Spleen (tissue), 13 donors: Measurements from ENCODE around the gene EHBP1. TPM values are rescaled to one million over a fixed set of nuclear protein-coding genes. Genes with fewer than 3 reads are reported as not detected.

ENCODE experiments used
- DNase-seq: peaks from one replicate; pipeline ENCODE4 v3.0.0-alpha.2; 2020
- H3K27ac ChIP-seq, 8 donors: fragments of 200-600 bp; sonication (generic) in 7 of 8; 1 replicate in 4 of 8; 2 replicates in 4 of 8; pipeline versions ENCODE4 v1.5.0 to v1.8.0; 2016 to 2021; ENCODE audit warnings: inconsistent platforms in 4 of 8, mild to moderate bottlenecking in 4 of 8, moderate library complexity in 1 of 8
- H3K27me3 ChIP-seq, 7 donors: fragments of 200-600 bp; sonication (generic) in 6 of 7; replicated peaks in 1 of 7; 1 replicate in 4 of 7; 2 replicates in 3 of 7; pipeline versions ENCODE4 v1.5.0 to v1.8.0; 2016 to 2021; ENCODE audit warnings: inconsistent platforms in 3 of 7, mild to moderate bottlenecking in 1 of 7
- H3K36me3 ChIP-seq, 6 donors: fragments of 200-600 bp; sonication (generic) in 5 of 6; 1 replicate in 4 of 6; 2 replicates in 2 of 6; pipeline versions ENCODE4 v1.5.0 to v1.8.0; 2016 to 2021; ENCODE audit warnings: inconsistent platforms in 2 of 6
- H3K4me1 ChIP-seq, 6 donors: fragments of 200-600 bp; sonication (generic) in 5 of 6; 1 replicate in 3 of 6; 2 replicates in 3 of 6; pipeline versions ENCODE4 v1.5.0 to v1.8.0; 2016 to 2021; ENCODE audit warnings: inconsistent platforms in 3 of 6
- H3K4me3 ChIP-seq, 8 donors: fragments of 200-600 bp; sonication (generic) in 7 of 8; 1 replicate in 4 of 8; 2 replicates in 4 of 8; pipeline versions ENCODE4 v1.5.0 to v1.8.0; 2016 to 2021; ENCODE audit warnings: inconsistent platforms in 4 of 8, mild to moderate bottlenecking in 4 of 8, moderate library complexity in 2 of 8
- H3K9me3 ChIP-seq, 8 donors: fragments of 200-600 bp; sonication (generic) in 7 of 8; 1 replicate in 4 of 8; 2 replicates in 4 of 8; pipeline versions ENCODE4 v1.5.0 to v1.8.0; 2016 to 2021; ENCODE audit warnings: inconsistent platforms in 4 of 8
- POLR2A ChIP-seq, 3 donors: fragments of 450-650 bp; IDR thresholded peaks; one replicate each; pipeline ENCODE4 v1.5.1; 2017; ENCODE audit warnings: antibody characterized with exemption in 3 of 3, mild to moderate bottlenecking in 1 of 3
- POLR2AphosphoS5 ChIP-seq, 3 donors: sonication (generic); formaldehyde crosslinking; IDR thresholded peaks; one replicate each; pipeline ENCODE4 v1.5.1; 2017; ENCODE audit warnings: antibody characterized with exemption in 3 of 3
- WGBS, 5 donors: extraction: QIAGEN DNeasy Blood & Tissue Kit in 3 of 5; methylation state at CpG; one replicate each; pipeline versions ENCODE4 v1.1.5 to v1.1.7; 2013 to 2018; 5-methylcytosine and 5-hydroxymethylcytosine counted together
- intact Hi-C: fragments of 100-400 bp; cut with DNase I; formaldehyde crosslinking; loops from one replicate; pipeline ENCODE4 v1.15.0; 2023; ENCODE audit warnings: low total_unique reads
- long read RNA-seq, 2 donors: transcript quantifications; one replicate each; lab custom pipeline, GENCODE V29; 2026
- polyA plus RNA-seq, 3 donors: library from polyadenylated mRNA; stranded (reverse); fragments of 200-250 nt; gene quantifications; one replicate each; pipeline ENCODE4 v1.2.1, GENCODE V29; 2013
- total RNA-seq, 7 donors: library from RNA; depleted of rRNA in 3 of 7; stranded (reverse); fragments of >200 nt in 3 of 7; fragmentation: NEBNext Ultra II Directional in 4 of 7; extraction: Animal tissue kit (Norgen Biotek cat#: 25700) in 4 of 7; gene quantifications; one replicate each; pipeline versions ENCODE4 v1.1.0 to v1.2.1, GENCODE V29; 2016 to 2021
- TF ChIP-seq, protein P1 (sequence below), 11 experiments: fragments of 200-600 bp in 7 of 11; fragments of 450-650 bp in 4 of 11; sonication (generic) in 4 of 11; IDR thresholded peaks in 8 of 11; conservative IDR thresholded peaks in 3 of 11; 1 replicate in 7 of 11; 2 replicates in 4 of 11; pipeline versions ENCODE4 v1.4.0 to v1.8.0; 2016 to 2021; ENCODE audit warnings: antibody characterized with exemption in 11 of 11, inconsistent platforms in 4 of 11, mild to moderate bottlenecking in 1 of 11
- donor health status: healthy with polysubstance abuse.
- donor health status: DM: no; HTN: no; CAD: no; lungs with moderate emphysema.
- donor health status: DM: no; HTN: no; CAD: no.
- donor health status: Bipolar disorder and iron deficiency.
- donor health status: healthy.
- donor health status: DM: no; HTN: no; CAD: no.
- donor health status: DM: yes; HTN: yes; CAD: no.

EHBP1 gene
- total RNA-seq: 10 to 100 TPM; 23.6 to 44.2 (median 34.2) TPM
- 1 to 10 TPM; 5.0 to 8.3 (median 5.3) TPM for polyA plus RNA-seq
- long read RNA-seq, donor 1, partial matches to known transcripts: 0 of 1 reads
- long read RNA-seq, donor 1, other reads (novel, unspliced or antisense): 0 of 1 reads
- long read RNA-seq, donor 2, partial matches to known transcripts: 0 of 1 reads
- long read RNA-seq, donor 2, other reads (novel, unspliced or antisense): 0 of 1 reads

DNA sequence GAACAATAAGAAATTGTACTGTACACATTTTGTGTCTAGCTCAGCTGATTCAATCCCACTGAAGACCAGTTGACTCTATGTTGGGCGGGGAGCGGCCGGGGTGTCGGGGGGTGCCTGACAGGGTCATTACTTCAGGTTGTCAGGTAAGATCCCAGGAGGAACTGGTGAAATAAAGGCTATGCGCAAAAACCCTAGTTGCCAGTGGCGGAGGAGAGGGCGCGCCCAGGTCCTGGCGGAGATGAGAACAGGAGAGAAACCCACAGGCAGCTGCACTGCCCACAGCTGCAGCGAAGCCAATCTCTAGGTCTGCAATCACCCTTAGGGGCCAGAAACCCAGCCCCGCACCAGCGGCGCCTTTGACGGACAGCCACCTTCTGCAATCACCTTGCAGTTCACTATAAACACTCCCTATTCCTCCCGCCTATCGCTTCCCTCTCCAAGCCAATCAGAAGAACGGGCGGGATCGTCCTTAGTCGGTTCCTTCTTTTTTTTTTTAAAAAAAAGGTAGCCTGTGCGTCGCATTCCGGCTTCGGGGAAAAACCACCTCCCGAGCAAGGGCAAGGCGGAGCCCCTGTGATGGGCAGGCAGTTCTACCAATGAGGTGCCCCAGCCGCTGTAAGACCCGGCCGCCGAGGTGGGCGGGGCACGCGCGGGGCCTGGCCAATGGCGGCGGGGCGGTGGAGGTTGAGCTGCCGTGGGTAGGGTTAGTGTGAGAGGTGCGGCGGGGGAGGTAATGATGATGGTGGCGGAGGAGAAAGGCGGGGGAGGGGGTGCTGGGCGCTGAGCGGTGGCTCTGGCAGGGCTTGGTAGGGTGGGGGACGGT is at the start of gene EHBP1:
TSS of gene EHBP1 (plus strand) at position 707 of the 823 bp plus-strand sequence. CDS start 1,479 bp downstream, outside the sequence.
- Histone ChIP-seq H3K9me3 (no peaks in the 10 kb centered on the region), H3K4me1 (peaks cover 0 to 47% (median 28%) of the 10 kb centered on the region in 6 donors), H3K27ac (peak within 1 kb of the TSS; percentile 58 to 92 (median 88)), H3K27me3 (no peaks in the 10 kb centered on the region), H3K4me3 (peak within 1 kb of the TSS; percentile 71 to 96 (median 87)), H3K36me3 (no peaks in the 10 kb centered on the region)
- intact Hi-C loops: loop anchor here (5.0 kb wide), 1 partner anchor 198 kb away; the partner anchor contains the start of gene TMEM17
- WGBS, 5 donors: 0 to 1% (median 1%) methylated on average over 38 to 45 of the region's 45 CpGs
- peak; percentile 90 to 97 (median 92) for TF ChIP-seq POLR2AphosphoS5 (IDR thresholded peaks at IDR 0.05)
- peak in 2 of 3 donors; percentile 50 to 90 for TF ChIP-seq POLR2A (IDR thresholded peaks at IDR 0.05)
- TF ChIP-seq, protein P1, sequence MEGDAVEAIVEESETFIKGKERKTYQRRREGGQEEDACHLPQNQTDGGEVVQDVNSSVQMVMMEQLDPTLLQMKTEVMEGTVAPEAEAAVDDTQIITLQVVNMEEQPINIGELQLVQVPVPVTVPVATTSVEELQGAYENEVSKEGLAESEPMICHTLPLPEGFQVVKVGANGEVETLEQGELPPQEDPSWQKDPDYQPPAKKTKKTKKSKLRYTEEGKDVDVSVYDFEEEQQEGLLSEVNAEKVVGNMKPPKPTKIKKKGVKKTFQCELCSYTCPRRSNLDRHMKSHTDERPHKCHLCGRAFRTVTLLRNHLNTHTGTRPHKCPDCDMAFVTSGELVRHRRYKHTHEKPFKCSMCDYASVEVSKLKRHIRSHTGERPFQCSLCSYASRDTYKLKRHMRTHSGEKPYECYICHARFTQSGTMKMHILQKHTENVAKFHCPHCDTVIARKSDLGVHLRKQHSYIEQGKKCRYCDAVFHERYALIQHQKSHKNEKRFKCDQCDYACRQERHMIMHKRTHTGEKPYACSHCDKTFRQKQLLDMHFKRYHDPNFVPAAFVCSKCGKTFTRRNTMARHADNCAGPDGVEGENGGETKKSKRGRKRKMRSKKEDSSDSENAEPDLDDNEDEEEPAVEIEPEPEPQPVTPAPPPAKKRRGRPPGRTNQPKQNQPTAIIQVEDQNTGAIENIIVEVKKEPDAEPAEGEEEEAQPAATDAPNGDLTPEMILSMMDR (IDR thresholded peaks at IDR 0.05 in 8 of 11, conservative IDR thresholded peaks at IDR 0.05 in 3 of 11): peak in 2 of 11 experiments; percentile 25 to 38
- peak; percentile 99 for DNase-seq

DNA sequence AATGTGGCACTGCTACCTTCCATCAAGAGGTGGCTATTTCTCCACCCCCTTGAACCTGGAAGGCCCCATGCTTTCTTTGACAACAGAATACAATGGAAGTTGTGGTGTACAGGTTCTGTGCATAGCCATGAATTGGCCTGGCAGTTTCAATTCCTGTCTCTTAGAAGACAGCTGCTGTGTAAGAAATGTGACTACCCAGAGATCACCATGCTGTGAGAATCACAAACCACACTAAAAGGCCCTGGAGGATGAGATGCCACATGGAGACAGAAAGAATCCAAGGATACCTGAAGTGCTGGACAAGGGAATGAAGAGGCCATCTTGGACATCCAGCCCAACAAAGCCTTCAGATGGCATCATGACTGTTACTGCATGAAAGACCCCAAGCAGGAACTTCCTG is 47.7 kb upstream of the EHBP1 start:
- H3K4me1 ChIP-seq: peaks cover 0 to 31% (median 15%) of the 10 kb centered on the region in 6 donors
- no peaks in the 10 kb centered on the region for H3K27me3 ChIP-seq
- no peak for DNase-seq
- H3K27ac ChIP-seq: peak overlapping the region in 1 of 8 donors; percentile 41
- no peaks in the 10 kb centered on the region for H3K9me3 ChIP-seq
- intact Hi-C loops: no loop called here
- TF ChIP-seq, protein P1 (IDR thresholded peaks at IDR 0.05 in 8 of 11, conservative IDR thresholded peaks at IDR 0.05 in 3 of 11): no peak
- no peak for TF ChIP-seq POLR2A (IDR thresholded peaks at IDR 0.05)
- TF ChIP-seq POLR2AphosphoS5 (IDR thresholded peaks at IDR 0.05): no peak
- no peaks in the 10 kb centered on the region for H3K36me3 ChIP-seq
- H3K4me3 ChIP-seq: no peak overlapping the region

DNA sequence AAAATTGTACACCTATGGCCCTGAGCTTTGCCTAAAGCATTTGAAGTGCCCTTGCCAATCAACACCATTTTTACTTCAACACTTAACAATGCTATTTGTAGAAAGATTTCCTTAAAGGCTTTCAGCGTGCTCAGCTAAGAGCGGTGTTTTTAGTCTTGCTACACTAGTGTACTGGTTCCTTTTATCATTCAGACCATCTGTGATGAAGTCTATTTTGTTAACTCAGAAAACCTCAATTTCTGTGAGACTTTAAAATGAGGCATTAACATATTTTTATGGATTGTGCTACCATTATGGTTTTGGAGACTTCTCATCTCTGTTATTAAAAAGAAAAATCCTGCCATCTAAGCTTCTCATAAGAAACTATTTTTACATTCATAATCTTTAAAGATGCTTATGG is 46.6 kb upstream of the EHBP1 start:
- Histone ChIP-seq H3K27me3 (no peaks in the 10 kb centered on the region), H3K4me3 (no peak overlapping the region), H3K4me1 (peaks cover 0 to 42% (median 25%) of the 10 kb centered on the region in 6 donors), H3K9me3 (no peaks in the 10 kb centered on the region), H3K36me3 (no peaks in the 10 kb centered on the region), H3K27ac (no peak overlapping the region)
- no peak for DNase-seq
- TF ChIP-seq, protein P1 (IDR thresholded peaks at IDR 0.05 in 8 of 11, conservative IDR thresholded peaks at IDR 0.05 in 3 of 11): no peak
- TF ChIP-seq POLR2AphosphoS5 (IDR thresholded peaks at IDR 0.05): no peak
- TF ChIP-seq POLR2A (IDR thresholded peaks at IDR 0.05): no peak
- intact Hi-C loops: no loop called here
- WGBS, 5 donors: 85 to 98% (median 94%) methylated on average over 2 of the region's 2 CpGs

DNA sequence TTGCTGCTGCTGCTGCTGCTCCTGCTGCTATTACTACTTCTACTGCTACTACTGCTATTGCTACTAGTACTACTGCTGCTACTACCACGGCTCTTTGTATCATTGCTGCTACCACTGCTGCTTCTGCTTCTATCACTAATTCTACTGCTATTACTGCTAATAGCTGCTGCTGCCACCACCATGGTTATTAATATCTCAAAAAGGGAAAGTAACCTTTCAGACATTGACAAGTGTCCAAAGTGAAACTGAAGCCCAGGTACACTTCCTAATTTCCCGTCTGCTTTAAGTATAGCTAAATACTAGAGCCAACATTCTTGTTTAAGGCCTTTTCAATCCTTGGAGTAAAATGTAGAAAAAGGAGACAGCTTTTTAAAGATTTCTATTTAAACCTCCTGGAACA is 45.4 kb upstream of the EHBP1 start:
- 28 to 47% (median 42%) methylated on average over 2 of the region's 2 CpGs for WGBS, 5 donors
- Histone ChIP-seq H3K4me3 (peak overlapping the region in 2 of 8 donors; percentile 12 to 44), H3K9me3 (no peaks in the 10 kb centered on the region), H3K27me3 (no peaks in the 10 kb centered on the region), H3K4me1 (peaks cover 0 to 53% (median 28%) of the 10 kb centered on the region in 6 donors), H3K27ac (peak overlapping the region in 3 of 8 donors; percentile 3 to 22 (median 7)), H3K36me3 (no peaks in the 10 kb centered on the region)
- no peak for DNase-seq
- TF ChIP-seq, protein P1 (IDR thresholded peaks at IDR 0.05 in 8 of 11, conservative IDR thresholded peaks at IDR 0.05 in 3 of 11): no peak
- TF ChIP-seq POLR2A (IDR thresholded peaks at IDR 0.05) (no peak), POLR2AphosphoS5 (IDR thresholded peaks at IDR 0.05) (no peak)
- intact Hi-C loops: no loop called here
